Muscle of arm (tissue), 12 donors: ENCODE results near the gene PTBP1. TPM values are rescaled to one million over a fixed set of nuclear protein-coding genes. Genes with fewer than 3 reads are reported as not detected.
"Not testable (repeated sequence)": the region's sequence is repeated elsewhere in the genome, so short reads cannot be mapped to it uniquely, and the experiment has no call there.

Experiments
- DNase-seq: peaks from one replicate; pipeline ENCODE4 v3.0.0-alpha.2; 2013
- polyA plus RNA-seq, 12 donors: library from polyadenylated mRNA; unstranded; fragments of 120-200 nt; gene quantifications; one replicate each; pipeline ENCODE4 v1.2.1, GENCODE V29; 2013; ENCODE audit not compliant: insufficient read length in 12 of 12

PTBP1 gene
- polyA plus RNA-seq, 12 donors, result 116 to 245 (median 136) TPM; not detected in 1

- no peak for DNase-seq
Observed at GRCh38 chr19:808423-808775, 11.1 kb downstream of the PTBP1 start.

- no peak for DNase-seq
Observed at GRCh38 chr19:810077-810855, 13.0 kb downstream of the PTBP1 start.

GRCh38 chr19:810883-811489 is 13.7 kb downstream of the PTBP1 start:
- DNase-seq, result no peak

- DNase-seq, result no peak
Observed at GRCh38 chr19:811506-812048, 14.3 kb downstream of the PTBP1 start.

- no peak for DNase-seq
Observed at GRCh38 chr19:812049-812746, 14.9 kb downstream of the PTBP1 start.

GRCh38 chr19:812747-813218 is 15.5 kb downstream of the PTBP1 start:
- DNase-seq, result no peak

GRCh38 chr19:813219-814151 is 16.2 kb downstream of the PTBP1 start:
- DNase-seq, result no peak

GRCh38 chr19:814152-815078 is 17.2 kb downstream of the PTBP1 start:
- no peak for DNase-seq

GRCh38 chr19:815079-815774 is 18.0 kb downstream of the PTBP1 start:
- no peak for DNase-seq

GRCh38 chr19:815775-816499 is 18.7 kb downstream of the PTBP1 start:
- no peak for DNase-seq

GRCh38 chr19:816500-816857 is 19.2 kb downstream of the PTBP1 start:
- no peak for DNase-seq

- not testable (repeated sequence) for DNase-seq
Observed at GRCh38 chr19:820212-820611, 23.0 kb downstream of the PTBP1 start.

- DNase-seq, result no peak
Observed at GRCh38 chr19:821231-821824, 24.1 kb downstream of the PTBP1 start.

- DNase-seq, result no peak
Observed at GRCh38 chr19:821825-822503, 24.7 kb downstream of the PTBP1 start, which contains the start of gene PLPPR3. Gene PLPPR3, minus strand, starts transcription at chr19:821955. Its CDS starts 396 bp downstream, at chr19:821559.

GRCh38 chr19:823565-824121 is 26.4 kb downstream of the PTBP1 start:
- no peak for DNase-seq

GRCh38 chr19:824885-825284 is 27.6 kb downstream of the PTBP1 start:
- DNase-seq, result no peak

GRCh38 chr19:825897-826644 is 28.8 kb downstream of the PTBP1 start:
- DNase-seq, result no peak
